GM12892 (cell line): ENCODE measurements around the gene ABLIM3.

Source experiments
- POLR2A ChIP-seq: IDR thresholded peaks from 2 replicates; pipeline ENCODE4 v1.6.1; 2011; ENCODE audit warnings: low read depth, low read length, control low read depth
- POLR2AphosphoS5 ChIP-seq: IDR thresholded peaks from 2 replicates; pipeline ENCODE4 v1.6.1; 2011; ENCODE audit warnings: low read depth, low read length, control low read depth
- TAF1 ChIP-seq: IDR thresholded peaks from 2 replicates; pipeline ENCODE4 v1.6.1; 2011; ENCODE audit warnings: low read depth, mild to moderate bottlenecking, control low read depth, low read length, borderline replicate concordance

DNA sequence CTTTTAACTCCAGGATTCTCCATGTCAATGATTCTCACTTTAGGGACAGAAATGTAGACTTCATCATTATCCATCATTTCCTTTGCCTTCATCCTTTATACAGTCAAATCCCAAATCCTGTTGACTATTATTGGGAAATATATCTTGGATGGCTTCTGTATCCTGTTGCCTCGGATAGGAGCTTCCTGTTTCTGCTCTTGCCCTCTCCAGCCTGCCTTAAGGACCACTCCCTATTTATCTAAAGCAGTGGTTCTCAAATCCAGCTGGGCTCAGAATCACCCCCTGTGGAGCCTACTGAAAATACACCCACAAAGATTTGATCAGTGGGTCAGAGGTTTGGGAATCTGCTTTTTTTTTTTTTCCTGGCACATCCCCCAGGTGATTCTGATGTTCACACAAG lies 138.8 kb downstream of the ABLIM3 start:
- TF ChIP-seq POLR2A (no peak), POLR2AphosphoS5 (no peak), TAF1 (no peak)
